Measurements from ENCODE around the gene AUTS2. TPM values are rescaled to one million over a fixed set of nuclear protein-coding genes. Genes with fewer than 3 reads are reported as not detected.

The AUTS2 gene
- total RNA-seq, 1 donor from 2014 or later: 80.6 TPM

- DNase-seq (ENCODE audit: extremely low spot score, unreplicated experiment): no peak
- H3K4me3 Mint-ChIP-seq (ENCODE audit: unreplicated experiment): no peak overlapping the region
- H3K27ac Mint-ChIP-seq (ENCODE audit: unreplicated experiment): peak overlapping the region; percentile 73
- no peaks in the 10 kb centered on the region for H3K36me3 Mint-ChIP-seq (ENCODE audit: unreplicated experiment)
- H3K9me3 Mint-ChIP-seq (ENCODE audit: unreplicated experiment): no peaks in the 10 kb centered on the region
- H3K4me1 Mint-ChIP-seq (ENCODE audit: unreplicated experiment): peaks cover 21% of the 10 kb centered on the region
- H3K27me3 Mint-ChIP-seq (ENCODE audit: unreplicated experiment): no peaks in the 10 kb centered on the region
- TF ChIP-seq, protein P1, sequence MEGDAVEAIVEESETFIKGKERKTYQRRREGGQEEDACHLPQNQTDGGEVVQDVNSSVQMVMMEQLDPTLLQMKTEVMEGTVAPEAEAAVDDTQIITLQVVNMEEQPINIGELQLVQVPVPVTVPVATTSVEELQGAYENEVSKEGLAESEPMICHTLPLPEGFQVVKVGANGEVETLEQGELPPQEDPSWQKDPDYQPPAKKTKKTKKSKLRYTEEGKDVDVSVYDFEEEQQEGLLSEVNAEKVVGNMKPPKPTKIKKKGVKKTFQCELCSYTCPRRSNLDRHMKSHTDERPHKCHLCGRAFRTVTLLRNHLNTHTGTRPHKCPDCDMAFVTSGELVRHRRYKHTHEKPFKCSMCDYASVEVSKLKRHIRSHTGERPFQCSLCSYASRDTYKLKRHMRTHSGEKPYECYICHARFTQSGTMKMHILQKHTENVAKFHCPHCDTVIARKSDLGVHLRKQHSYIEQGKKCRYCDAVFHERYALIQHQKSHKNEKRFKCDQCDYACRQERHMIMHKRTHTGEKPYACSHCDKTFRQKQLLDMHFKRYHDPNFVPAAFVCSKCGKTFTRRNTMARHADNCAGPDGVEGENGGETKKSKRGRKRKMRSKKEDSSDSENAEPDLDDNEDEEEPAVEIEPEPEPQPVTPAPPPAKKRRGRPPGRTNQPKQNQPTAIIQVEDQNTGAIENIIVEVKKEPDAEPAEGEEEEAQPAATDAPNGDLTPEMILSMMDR (IDR thresholded peaks at IDR 0.05): no peak
Measured at GRCh38 chr7:70457883-70458680, 859.8 kb downstream of the AUTS2 start.

DNA sequence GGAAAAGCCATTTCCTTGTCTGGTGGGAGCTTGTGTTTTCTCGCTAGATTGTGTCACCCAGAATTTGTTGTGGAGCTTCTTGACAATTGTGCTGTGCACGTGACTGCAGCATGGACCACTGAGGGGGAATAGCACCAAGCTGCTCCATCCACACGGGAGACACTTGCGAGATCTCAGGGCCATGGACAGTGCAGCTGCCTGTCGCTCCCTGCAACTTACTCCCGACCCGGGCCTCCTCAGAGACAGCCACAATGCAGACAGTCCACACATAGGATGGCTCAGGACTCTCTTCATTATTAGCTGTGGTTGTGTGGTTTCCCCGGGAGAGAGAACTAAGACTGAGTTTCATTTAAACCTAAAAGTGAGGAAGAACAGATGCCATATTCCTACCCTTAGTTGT is 860.5 kb downstream of the AUTS2 start:
- Mint-ChIP-seq H3K9me3 (ENCODE audit: unreplicated experiment) (no peaks in the 10 kb centered on the region), H3K4me3 (ENCODE audit: unreplicated experiment) (no peak overlapping the region), H3K36me3 (ENCODE audit: unreplicated experiment) (no peaks in the 10 kb centered on the region), H3K27ac (ENCODE audit: unreplicated experiment) (peak overlapping the region; percentile 73), H3K4me1 (ENCODE audit: unreplicated experiment) (peaks cover 21% of the 10 kb centered on the region), H3K27me3 (ENCODE audit: unreplicated experiment) (no peaks in the 10 kb centered on the region)
- TF ChIP-seq, protein P1 (IDR thresholded peaks at IDR 0.05): no peak
- no peak for DNase-seq (ENCODE audit: extremely low spot score, unreplicated experiment)

DNA sequence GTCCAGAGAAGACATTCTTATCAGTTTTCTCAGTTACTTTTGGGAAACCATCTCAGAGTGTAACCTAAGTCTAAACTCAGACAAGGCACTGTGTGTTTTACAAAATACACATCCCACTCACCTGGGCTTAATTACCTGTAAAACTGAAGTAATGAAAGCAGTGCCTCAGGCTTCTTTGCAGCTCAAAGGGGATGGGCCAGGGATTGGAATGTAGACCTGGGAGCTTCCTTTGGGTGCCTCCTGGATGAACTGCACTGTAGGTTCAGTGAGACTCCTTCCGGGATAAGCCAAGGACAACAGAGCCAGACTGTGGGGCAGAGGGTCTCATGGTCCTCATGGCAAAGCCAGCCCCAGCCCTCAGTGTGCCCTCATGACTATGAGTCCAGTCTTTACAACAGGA is 861.3 kb downstream of the AUTS2 start:
- TF ChIP-seq, protein P1 (IDR thresholded peaks at IDR 0.05): no peak
- DNase-seq (ENCODE audit: extremely low spot score, unreplicated experiment): no peak
- Mint-ChIP-seq H3K27me3 (ENCODE audit: unreplicated experiment) (no peaks in the 10 kb centered on the region), H3K27ac (ENCODE audit: unreplicated experiment) (no peak overlapping the region), H3K4me3 (ENCODE audit: unreplicated experiment) (no peak overlapping the region), H3K9me3 (ENCODE audit: unreplicated experiment) (no peaks in the 10 kb centered on the region), H3K4me1 (ENCODE audit: unreplicated experiment) (peaks cover 21% of the 10 kb centered on the region), H3K36me3 (ENCODE audit: unreplicated experiment) (no peaks in the 10 kb centered on the region)

GRCh38 chr7:70460071-70460470 is 861.8 kb downstream of the AUTS2 start:
- Mint-ChIP-seq H3K9me3 (ENCODE audit: unreplicated experiment) (no peaks in the 10 kb centered on the region), H3K4me3 (ENCODE audit: unreplicated experiment) (no peak overlapping the region)

GRCh38 chr7:70460562-70460961 is 862.3 kb downstream of the AUTS2 start:
- Mint-ChIP-seq H3K4me3 (ENCODE audit: unreplicated experiment) (no peak overlapping the region), H3K27ac (ENCODE audit: unreplicated experiment) (no peak overlapping the region), H3K36me3 (ENCODE audit: unreplicated experiment) (peaks cover 2% of the 10 kb centered on the region), H3K9me3 (ENCODE audit: unreplicated experiment) (no peaks in the 10 kb centered on the region), H3K27me3 (ENCODE audit: unreplicated experiment) (no peaks in the 10 kb centered on the region), H3K4me1 (ENCODE audit: unreplicated experiment) (peaks cover 21% of the 10 kb centered on the region)
- TF ChIP-seq, protein P1 (IDR thresholded peaks at IDR 0.05): no peak
- no peak for DNase-seq (ENCODE audit: extremely low spot score, unreplicated experiment)

More at GRCh38 chr7:70460071-70460470, 861.8 kb downstream of the AUTS2 start:
- Mint-ChIP-seq H3K27ac (ENCODE audit: unreplicated experiment) (no peak overlapping the region), H3K4me1 (ENCODE audit: unreplicated experiment) (peaks cover 21% of the 10 kb centered on the region), H3K27me3 (ENCODE audit: unreplicated experiment) (no peaks in the 10 kb centered on the region), H3K36me3 (ENCODE audit: unreplicated experiment) (peaks cover 2% of the 10 kb centered on the region)
- TF ChIP-seq, protein P1 (IDR thresholded peaks at IDR 0.05): no peak
- no peak for DNase-seq (ENCODE audit: extremely low spot score, unreplicated experiment)
